Gastroesophageal sphincter (tissue), 3 donors: ENCODE data around the gene MAGEB1.

Source experiments
- POLR2A ChIP-seq, 2 donors: fragments of 450-650 bp; IDR thresholded peaks; one replicate each; pipeline ENCODE4 v1.6.1; 2017; ENCODE audit warnings: antibody characterized with exemption in 2 of 2, mild to moderate bottlenecking in 2 of 2, moderate library complexity in 1 of 2
- POLR2AphosphoS5 ChIP-seq: sonication (generic); formaldehyde crosslinking; IDR thresholded peaks from one replicate; pipeline ENCODE4 v1.6.1; 2017; ENCODE audit warnings: antibody characterized with exemption
- TF ChIP-seq, protein P1 (sequence below), 4 experiments: fragments of 200-600 bp in 2 of 4; fragments of 450-650 bp in 2 of 4; sonication (generic) in 1 of 4; IDR thresholded peaks; one replicate each; pipeline ENCODE4 v1.5.1; 2017 to 2019; ENCODE audit warnings: antibody characterized with exemption in 4 of 4, mild to moderate bottlenecking in 2 of 4, moderate library complexity in 2 of 4

DNA sequence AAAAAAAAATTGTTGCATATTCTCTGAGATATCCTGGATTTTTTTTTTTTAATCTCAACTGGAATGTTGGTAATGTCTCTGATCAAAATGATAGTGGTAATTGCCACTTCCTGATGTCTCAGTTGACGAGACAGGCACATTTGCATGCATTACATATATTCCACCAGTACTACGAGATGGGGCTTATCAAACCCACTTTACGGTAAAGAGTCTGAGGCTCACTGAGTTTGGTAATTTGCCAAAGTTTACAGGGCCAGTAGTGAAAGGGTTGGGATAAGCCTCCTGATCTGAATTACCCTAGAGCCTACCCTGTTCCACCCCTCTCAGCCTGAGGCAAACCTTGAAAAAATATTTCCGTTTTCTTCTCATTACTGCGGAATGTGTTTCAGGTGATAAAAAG lies 26.3 kb upstream of the MAGEB1 start:
- TF ChIP-seq, protein P1, sequence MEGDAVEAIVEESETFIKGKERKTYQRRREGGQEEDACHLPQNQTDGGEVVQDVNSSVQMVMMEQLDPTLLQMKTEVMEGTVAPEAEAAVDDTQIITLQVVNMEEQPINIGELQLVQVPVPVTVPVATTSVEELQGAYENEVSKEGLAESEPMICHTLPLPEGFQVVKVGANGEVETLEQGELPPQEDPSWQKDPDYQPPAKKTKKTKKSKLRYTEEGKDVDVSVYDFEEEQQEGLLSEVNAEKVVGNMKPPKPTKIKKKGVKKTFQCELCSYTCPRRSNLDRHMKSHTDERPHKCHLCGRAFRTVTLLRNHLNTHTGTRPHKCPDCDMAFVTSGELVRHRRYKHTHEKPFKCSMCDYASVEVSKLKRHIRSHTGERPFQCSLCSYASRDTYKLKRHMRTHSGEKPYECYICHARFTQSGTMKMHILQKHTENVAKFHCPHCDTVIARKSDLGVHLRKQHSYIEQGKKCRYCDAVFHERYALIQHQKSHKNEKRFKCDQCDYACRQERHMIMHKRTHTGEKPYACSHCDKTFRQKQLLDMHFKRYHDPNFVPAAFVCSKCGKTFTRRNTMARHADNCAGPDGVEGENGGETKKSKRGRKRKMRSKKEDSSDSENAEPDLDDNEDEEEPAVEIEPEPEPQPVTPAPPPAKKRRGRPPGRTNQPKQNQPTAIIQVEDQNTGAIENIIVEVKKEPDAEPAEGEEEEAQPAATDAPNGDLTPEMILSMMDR (IDR thresholded peaks at IDR 0.05): no peak
- TF ChIP-seq POLR2AphosphoS5 (no peak), POLR2A (IDR thresholded peaks at IDR 0.05) (no peak)
